GM12878 (cell line): Measurements from ENCODE around the gene SV2B.

ENCODE experiments used
- FOXM1 ChIP-seq: IDR thresholded peaks from 2 replicates; pipeline ENCODE4 v1.6.1; 2012; ENCODE audit warnings: low read depth, mild to moderate bottlenecking, inconsistent platforms, low read length, moderate library complexity
- MEF2A ChIP-seq: IDR thresholded peaks from 2 replicates; pipeline ENCODE4 v1.6.1; 2011; ENCODE audit warnings: low read depth, mild to moderate bottlenecking, low read length, moderate library complexity; ENCODE audit not compliant: insufficient read depth
- SPI1 ChIP-seq: IDR thresholded peaks from 2 replicates; pipeline ENCODE4 v1.6.1; 2011; ENCODE audit warnings: low read depth, mild to moderate bottlenecking, low read length, moderate library complexity, borderline replicate concordance; ENCODE audit not compliant: insufficient read depth
- TF ChIP-seq, protein P1 (sequence below), 3 experiments: IDR thresholded peaks in 2 of 3; conservative IDR thresholded peaks in 1 of 3; 2 replicates each; pipeline ENCODE4 v1.5.1; 2011; ENCODE audit warnings: low read depth in 3 of 3, low read length in 3 of 3, mild to moderate bottlenecking in 3 of 3, control low read depth in 2 of 3, moderate library complexity in 2 of 3, inconsistent platforms in 1 of 3, mixed read lengths in 1 of 3; ENCODE audit not compliant: control insufficient read depth in 2 of 3, insufficient read depth in 1 of 3; ENCODE audit errors: extremely low read depth in 1 of 3
- TF ChIP-seq, protein P2 (sequence below): IDR thresholded peaks from 2 replicates; pipeline ENCODE4 v1.6.1; 2012; ENCODE audit warnings: mild to moderate bottlenecking, low read depth, low read length
- TF ChIP-seq, protein P3 (sequence below): IDR thresholded peaks from 2 replicates; pipeline ENCODE4 v1.6.1; 2012; ENCODE audit warnings: improper control_type of control experiment, low read depth, low read length; ENCODE audit not compliant: insufficient replicate concordance
- TF ChIP-seq, protein P4 (sequence below): fragments of 450-650 bp; IDR thresholded peaks from 2 replicates; pipeline ENCODE4 v1.6.1; 2016; ENCODE audit warnings: mild to moderate bottlenecking, moderate library complexity, borderline replicate concordance
- TF ChIP-seq, protein P5 (sequence below): IDR thresholded peaks from 2 replicates; pipeline ENCODE4 v1.6.1; 2012; ENCODE audit warnings: low read length, inconsistent platforms

DNA sequence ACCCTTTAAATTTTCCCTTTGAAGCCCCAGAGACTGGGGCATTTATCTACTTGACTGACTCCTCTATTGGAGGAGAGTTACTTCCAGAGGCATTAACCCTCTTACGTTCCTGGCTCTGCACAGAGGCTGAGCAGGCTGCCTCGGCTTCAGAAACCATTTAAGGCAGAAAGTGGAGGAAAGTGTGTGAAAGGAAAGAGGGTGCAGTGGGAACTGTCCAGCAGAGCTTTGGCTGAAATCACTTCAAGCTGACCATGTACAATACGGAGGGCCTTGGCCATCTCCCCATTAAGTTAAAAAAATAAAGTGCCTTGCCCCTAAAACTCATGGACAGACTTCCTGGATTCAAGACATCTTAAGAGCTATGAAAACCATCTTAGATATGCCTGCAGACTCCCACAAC, 238.7 kb downstream of the SV2B start:
- no peak for TF ChIP-seq MEF2A
- TF ChIP-seq, protein P1, sequence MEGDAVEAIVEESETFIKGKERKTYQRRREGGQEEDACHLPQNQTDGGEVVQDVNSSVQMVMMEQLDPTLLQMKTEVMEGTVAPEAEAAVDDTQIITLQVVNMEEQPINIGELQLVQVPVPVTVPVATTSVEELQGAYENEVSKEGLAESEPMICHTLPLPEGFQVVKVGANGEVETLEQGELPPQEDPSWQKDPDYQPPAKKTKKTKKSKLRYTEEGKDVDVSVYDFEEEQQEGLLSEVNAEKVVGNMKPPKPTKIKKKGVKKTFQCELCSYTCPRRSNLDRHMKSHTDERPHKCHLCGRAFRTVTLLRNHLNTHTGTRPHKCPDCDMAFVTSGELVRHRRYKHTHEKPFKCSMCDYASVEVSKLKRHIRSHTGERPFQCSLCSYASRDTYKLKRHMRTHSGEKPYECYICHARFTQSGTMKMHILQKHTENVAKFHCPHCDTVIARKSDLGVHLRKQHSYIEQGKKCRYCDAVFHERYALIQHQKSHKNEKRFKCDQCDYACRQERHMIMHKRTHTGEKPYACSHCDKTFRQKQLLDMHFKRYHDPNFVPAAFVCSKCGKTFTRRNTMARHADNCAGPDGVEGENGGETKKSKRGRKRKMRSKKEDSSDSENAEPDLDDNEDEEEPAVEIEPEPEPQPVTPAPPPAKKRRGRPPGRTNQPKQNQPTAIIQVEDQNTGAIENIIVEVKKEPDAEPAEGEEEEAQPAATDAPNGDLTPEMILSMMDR (IDR thresholded peaks at IDR 0.05 in 2 of 3, conservative IDR thresholded peaks at IDR 0.05 in 1 of 3; ENCODE audit: control insufficient read depth in 2 of 3, extremely low read depth in 1 of 3, insufficient read depth in 1 of 3, low read depth in 3 of 3, low read length in 3 of 3): no peak
- TF ChIP-seq, protein P2, sequence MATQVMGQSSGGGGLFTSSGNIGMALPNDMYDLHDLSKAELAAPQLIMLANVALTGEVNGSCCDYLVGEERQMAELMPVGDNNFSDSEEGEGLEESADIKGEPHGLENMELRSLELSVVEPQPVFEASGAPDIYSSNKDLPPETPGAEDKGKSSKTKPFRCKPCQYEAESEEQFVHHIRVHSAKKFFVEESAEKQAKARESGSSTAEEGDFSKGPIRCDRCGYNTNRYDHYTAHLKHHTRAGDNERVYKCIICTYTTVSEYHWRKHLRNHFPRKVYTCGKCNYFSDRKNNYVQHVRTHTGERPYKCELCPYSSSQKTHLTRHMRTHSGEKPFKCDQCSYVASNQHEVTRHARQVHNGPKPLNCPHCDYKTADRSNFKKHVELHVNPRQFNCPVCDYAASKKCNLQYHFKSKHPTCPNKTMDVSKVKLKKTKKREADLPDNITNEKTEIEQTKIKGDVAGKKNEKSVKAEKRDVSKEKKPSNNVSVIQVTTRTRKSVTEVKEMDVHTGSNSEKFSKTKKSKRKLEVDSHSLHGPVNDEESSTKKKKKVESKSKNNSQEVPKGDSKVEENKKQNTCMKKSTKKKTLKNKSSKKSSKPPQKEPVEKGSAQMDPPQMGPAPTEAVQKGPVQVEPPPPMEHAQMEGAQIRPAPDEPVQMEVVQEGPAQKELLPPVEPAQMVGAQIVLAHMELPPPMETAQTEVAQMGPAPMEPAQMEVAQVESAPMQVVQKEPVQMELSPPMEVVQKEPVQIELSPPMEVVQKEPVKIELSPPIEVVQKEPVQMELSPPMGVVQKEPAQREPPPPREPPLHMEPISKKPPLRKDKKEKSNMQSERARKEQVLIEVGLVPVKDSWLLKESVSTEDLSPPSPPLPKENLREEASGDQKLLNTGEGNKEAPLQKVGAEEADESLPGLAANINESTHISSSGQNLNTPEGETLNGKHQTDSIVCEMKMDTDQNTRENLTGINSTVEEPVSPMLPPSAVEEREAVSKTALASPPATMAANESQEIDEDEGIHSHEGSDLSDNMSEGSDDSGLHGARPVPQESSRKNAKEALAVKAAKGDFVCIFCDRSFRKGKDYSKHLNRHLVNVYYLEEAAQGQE: peak; percentile 84
- TF ChIP-seq, protein P3, sequence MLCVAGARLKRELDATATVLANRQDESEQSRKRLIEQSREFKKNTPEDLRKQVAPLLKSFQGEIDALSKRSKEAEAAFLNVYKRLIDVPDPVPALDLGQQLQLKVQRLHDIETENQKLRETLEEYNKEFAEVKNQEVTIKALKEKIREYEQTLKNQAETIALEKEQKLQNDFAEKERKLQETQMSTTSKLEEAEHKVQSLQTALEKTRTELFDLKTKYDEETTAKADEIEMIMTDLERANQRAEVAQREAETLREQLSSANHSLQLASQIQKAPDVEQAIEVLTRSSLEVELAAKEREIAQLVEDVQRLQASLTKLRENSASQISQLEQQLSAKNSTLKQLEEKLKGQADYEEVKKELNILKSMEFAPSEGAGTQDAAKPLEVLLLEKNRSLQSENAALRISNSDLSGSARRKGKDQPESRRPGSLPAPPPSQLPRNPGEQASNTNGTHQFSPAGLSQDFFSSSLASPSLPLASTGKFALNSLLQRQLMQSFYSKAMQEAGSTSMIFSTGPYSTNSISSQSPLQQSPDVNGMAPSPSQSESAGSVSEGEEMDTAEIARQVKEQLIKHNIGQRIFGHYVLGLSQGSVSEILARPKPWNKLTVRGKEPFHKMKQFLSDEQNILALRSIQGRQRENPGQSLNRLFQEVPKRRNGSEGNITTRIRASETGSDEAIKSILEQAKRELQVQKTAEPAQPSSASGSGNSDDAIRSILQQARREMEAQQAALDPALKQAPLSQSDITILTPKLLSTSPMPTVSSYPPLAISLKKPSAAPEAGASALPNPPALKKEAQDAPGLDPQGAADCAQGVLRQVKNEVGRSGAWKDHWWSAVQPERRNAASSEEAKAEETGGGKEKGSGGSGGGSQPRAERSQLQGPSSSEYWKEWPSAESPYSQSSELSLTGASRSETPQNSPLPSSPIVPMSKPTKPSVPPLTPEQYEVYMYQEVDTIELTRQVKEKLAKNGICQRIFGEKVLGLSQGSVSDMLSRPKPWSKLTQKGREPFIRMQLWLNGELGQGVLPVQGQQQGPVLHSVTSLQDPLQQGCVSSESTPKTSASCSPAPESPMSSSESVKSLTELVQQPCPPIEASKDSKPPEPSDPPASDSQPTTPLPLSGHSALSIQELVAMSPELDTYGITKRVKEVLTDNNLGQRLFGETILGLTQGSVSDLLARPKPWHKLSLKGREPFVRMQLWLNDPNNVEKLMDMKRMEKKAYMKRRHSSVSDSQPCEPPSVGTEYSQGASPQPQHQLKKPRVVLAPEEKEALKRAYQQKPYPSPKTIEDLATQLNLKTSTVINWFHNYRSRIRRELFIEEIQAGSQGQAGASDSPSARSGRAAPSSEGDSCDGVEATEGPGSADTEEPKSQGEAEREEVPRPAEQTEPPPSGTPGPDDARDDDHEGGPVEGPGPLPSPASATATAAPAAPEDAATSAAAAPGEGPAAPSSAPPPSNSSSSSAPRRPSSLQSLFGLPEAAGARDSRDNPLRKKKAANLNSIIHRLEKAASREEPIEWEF: no peak
- TF ChIP-seq, protein P4, sequence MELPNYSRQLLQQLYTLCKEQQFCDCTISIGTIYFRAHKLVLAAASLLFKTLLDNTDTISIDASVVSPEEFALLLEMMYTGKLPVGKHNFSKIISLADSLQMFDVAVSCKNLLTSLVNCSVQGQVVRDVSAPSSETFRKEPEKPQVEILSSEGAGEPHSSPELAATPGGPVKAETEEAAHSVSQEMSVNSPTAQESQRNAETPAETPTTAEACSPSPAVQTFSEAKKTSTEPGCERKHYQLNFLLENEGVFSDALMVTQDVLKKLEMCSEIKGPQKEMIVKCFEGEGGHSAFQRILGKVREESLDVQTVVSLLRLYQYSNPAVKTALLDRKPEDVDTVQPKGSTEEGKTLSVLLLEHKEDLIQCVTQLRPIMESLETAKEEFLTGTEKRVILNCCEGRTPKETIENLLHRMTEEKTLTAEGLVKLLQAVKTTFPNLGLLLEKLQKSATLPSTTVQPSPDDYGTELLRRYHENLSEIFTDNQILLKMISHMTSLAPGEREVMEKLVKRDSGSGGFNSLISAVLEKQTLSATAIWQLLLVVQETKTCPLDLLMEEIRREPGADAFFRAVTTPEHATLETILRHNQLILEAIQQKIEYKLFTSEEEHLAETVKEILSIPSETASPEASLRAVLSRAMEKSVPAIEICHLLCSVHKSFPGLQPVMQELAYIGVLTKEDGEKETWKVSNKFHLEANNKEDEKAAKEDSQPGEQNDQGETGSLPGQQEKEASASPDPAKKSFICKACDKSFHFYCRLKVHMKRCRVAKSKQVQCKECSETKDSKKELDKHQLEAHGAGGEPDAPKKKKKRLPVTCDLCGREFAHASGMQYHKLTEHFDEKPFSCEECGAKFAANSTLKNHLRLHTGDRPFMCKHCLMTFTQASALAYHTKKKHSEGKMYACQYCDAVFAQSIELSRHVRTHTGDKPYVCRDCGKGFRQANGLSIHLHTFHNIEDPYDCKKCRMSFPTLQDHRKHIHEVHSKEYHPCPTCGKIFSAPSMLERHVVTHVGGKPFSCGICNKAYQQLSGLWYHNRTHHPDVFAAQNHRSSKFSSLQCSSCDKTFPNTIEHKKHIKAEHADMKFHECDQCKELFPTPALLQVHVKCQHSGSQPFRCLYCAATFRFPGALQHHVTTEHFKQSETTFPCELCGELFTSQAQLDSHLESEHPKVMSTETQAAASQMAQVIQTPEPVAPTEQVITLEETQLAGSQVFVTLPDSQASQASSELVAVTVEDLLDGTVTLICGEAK: no peak
- TF ChIP-seq SPI1: no peak
- TF ChIP-seq, protein P5, sequence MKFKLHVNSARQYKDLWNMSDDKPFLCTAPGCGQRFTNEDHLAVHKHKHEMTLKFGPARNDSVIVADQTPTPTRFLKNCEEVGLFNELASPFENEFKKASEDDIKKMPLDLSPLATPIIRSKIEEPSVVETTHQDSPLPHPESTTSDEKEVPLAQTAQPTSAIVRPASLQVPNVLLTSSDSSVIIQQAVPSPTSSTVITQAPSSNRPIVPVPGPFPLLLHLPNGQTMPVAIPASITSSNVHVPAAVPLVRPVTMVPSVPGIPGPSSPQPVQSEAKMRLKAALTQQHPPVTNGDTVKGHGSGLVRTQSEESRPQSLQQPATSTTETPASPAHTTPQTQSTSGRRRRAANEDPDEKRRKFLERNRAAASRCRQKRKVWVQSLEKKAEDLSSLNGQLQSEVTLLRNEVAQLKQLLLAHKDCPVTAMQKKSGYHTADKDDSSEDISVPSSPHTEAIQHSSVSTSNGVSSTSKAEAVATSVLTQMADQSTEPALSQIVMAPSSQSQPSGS: no peak
- no peak for TF ChIP-seq FOXM1
